GM13977 (cell line): ENCODE data around the gene THBS1.

Source experiments
- DNase-seq: peaks from one replicate; pipeline ENCODE4 v3.0.0; 2012; ENCODE audit warnings: low spot score
- in situ Hi-C: fragments of 300-500 bp; cut with MboI; formaldehyde crosslinking; loops from one replicate; pipeline ENCODE4 v1.12.0; 2022; ENCODE audit warnings: low sequenced_read_pairs, low pct_unique_long_range_greater_than_20kb, mixed read lengths, inconsistent platforms; ENCODE audit not compliant: unreplicated experiment
- TF ChIP-seq, protein P1 (sequence below): IDR thresholded peaks from 2 replicates; pipeline ENCODE4 v1.5.1; 2012; ENCODE audit warnings: mild to moderate bottlenecking, control low read depth; ENCODE audit not compliant: insufficient read depth; ENCODE audit errors: extremely low read depth, missing control alignments

THBS1 gene

DNA sequence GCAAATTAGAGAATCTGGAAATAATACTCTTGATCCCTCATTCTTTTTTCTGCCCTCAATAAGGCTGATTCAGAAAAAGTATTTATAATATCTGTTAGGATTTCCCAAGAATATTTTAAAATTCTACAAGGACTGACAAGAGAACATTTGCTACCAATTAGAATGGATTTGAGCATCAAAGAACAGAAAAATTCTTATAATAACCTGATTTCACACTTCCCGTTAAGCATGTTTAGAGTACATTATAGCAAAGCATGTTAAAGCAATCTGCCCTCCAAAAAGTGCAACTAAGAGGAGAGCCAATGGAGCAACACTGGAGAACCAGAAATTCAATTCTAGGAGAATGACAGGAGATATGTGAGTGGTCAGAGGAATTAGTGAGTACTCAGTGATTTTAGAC, 57.2 kb downstream of the THBS1 start:
- TF ChIP-seq, protein P1, sequence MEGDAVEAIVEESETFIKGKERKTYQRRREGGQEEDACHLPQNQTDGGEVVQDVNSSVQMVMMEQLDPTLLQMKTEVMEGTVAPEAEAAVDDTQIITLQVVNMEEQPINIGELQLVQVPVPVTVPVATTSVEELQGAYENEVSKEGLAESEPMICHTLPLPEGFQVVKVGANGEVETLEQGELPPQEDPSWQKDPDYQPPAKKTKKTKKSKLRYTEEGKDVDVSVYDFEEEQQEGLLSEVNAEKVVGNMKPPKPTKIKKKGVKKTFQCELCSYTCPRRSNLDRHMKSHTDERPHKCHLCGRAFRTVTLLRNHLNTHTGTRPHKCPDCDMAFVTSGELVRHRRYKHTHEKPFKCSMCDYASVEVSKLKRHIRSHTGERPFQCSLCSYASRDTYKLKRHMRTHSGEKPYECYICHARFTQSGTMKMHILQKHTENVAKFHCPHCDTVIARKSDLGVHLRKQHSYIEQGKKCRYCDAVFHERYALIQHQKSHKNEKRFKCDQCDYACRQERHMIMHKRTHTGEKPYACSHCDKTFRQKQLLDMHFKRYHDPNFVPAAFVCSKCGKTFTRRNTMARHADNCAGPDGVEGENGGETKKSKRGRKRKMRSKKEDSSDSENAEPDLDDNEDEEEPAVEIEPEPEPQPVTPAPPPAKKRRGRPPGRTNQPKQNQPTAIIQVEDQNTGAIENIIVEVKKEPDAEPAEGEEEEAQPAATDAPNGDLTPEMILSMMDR: no peak
- DNase-seq: no peak
- in situ Hi-C loops: no loop called here

DNA sequence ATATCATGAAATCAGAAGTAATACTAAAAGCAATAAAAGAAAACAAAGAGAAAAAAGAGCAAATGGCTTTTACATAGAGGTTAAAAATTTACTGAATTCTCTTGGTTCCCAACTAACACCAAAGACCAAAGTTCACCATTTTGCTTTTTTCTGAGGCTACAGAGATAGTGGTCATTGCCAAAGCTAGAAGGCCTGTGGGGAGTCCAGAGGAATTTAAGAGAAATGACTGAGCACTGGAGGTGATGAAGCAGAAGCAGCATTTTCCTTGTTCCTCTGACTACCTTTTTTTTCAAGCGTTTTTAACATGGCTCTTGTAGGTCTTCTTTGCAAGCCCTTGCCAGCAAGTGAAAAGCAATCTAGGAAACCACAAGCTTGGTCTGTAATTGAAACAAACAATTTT, 58.2 kb downstream of the THBS1 start:
- TF ChIP-seq, protein P1: no peak
- DNase-seq: no peak
- in situ Hi-C loops: no loop called here

DNA sequence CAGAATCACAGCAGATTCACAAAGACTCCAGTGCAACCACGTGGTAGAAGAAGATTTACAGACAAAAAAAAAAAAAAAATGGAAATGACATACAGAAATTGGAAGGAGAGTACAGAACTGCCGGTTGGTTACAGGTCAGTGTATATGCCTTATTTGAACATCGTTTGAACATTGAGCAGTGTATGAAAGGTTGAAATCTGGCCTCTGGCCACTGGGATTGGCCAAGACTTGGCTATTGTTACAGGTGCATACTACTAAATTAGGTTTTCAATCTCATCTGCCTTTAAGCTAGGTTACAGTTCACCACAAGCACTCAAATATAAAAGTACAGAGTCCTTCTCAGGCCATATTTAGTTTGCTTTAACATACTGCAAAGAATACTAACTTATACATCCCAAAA, 59.8 kb downstream of the THBS1 start:
- no peak for DNase-seq
- TF ChIP-seq, protein P1: no peak
- in situ Hi-C loops: no loop called here

DNA sequence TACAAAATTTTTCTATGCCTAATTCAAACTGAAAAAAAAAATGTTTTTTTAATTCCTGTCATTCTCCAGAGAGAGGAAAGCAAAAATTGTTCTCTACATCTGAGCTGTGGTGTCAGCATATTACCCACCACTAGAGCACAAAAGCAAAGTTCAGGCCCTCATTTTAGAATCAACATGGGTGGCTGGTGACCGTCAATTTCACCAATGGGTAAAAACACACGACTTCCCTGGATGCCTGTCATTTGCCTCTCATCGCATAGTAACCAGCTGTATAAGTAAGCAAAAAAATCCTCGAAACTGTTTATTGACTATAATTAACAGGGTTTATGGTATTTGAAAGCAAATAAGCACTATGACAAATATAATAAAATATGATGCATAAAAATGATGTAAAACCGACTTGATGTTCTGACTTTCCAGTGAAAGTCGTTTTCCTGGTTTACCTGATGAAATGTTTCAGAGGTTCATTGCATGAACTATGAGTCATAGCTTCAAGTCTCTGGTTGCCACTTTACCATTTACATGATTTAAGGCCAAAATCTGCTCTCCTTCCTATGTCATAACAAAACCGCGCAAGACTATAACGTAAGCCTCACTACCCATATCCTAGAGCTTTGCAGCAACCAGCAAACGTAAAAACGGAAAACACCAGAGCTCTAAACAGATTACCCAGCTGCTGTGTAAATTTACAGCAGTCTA, 60.5 kb downstream of the THBS1 start:
- TF ChIP-seq, protein P1: no peak
- DNase-seq: no peak
- in situ Hi-C loops: no loop called here

DNA sequence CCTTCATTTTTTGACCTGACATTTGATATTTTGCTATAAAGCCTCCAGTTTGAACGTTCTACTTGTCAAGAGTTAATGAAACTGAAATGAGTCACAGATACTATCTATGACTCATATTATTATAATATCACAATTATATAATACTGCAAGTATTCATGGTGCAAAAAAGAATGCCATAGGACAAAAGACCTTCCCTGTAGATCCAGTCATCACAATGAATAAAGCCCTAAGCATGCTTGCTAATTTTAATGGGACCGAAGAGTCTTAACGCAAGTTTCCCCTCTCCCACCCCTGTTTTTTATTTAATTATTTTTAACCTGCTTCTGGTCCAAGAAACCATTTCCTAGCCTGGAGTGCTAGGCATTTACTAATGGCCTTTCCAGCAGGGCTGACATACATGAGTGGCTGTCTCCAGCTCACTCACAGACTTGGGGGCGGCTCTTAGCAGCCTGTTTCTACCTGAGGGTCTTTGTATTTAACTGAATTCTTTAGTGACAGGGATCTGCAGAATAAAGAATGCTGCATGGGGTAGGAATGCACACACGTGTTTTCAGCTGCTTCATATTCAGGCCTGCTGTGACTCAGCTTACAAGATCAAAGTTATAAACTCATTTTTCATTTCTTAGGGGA, 61.2 kb downstream of the THBS1 start:
- in situ Hi-C loops: no loop called here
- no peak for DNase-seq

DNA sequence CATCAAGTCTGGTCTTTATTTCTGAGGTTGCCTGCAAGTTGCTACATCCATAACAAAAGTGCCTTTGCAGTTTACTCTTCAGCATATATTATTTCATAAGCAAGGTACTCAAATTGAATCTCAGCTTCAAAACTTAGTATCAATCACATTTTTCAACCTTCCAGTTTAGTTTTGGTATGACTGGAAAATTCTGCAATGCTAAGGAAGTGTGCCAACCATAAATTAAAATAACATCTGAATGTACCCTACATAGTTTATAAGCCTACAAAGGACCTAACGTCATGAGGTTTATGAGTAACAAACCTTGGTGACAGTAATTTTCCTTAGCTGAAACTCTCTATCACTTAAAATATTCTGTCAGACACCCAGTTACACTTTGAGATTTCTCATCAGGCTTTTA, 62.8 kb downstream of the THBS1 start:
- DNase-seq: no peak
- TF ChIP-seq, protein P1: no peak
- in situ Hi-C loops: no loop called here

More for the DNA sequence above, 61.2 kb downstream of the THBS1 start:
- TF ChIP-seq, protein P1: no peak

DNA sequence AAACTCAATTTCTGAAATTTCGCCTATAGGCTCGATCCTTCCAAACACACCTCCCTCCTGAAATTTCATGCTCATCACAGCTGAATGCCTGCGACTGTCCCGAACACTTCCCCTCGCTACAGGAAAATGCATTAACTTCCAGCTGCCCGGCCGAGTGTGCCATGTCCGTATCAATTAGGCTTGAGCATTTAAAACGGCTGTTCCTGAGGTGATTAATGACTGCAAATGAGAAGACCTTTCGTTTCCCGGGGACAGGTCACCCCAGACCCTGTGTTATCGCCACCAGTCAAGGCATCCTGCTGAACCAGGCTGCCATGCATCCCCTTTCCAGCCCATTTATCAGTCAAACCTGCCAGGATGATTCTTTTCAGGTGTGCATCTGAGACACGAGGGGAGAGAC, 63.3 kb downstream of the THBS1 start:
- TF ChIP-seq, protein P1: no peak
- no peak for DNase-seq
- in situ Hi-C loops: no loop called here
